CD1c-positive myeloid dendritic cell (primary cell): Measurements from ENCODE around the gene MT1A.

Source experiments
- DNase-seq: peaks from one replicate; pipeline ENCODE4 v3.0.0-alpha.2; 2016; ENCODE audit errors: extremely low spot score

The MT1A gene

DNA sequence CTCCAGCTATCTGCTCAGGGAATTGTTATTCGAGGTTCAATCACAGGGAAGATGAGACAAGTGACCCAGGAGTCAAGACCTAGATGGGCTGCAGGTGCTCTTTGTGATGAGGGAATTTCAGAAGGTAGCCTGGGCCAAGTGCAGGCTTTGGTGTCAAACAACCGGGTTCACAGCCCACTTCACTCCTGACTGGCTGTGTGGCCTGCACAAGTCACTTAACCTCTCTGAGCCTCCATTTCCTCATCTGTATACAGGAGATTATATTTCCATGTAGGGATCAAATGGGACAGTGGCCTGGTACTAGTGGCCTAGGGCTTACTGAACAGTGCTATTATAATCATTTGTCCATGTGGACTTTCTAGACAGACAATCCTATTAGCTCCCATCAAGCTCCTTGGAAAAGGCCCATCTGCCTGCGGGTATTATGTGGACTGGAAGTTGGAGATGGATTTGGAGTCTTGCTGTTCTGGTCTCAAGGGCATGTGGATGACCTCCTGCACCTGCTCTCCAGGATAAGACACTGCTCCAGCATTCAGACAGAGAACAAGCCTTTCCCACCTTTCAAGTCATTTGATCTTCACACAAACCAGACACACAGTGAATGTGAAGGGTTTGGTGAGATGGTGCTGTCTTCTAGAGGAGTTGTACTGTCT lies 40.7 kb downstream of the MT1A start:
- DNase-seq = no peak

- no peak for DNase-seq
Measured at GRCh38 chr16:56679818-56680217, 41.4 kb downstream of the MT1A start.

DNA sequence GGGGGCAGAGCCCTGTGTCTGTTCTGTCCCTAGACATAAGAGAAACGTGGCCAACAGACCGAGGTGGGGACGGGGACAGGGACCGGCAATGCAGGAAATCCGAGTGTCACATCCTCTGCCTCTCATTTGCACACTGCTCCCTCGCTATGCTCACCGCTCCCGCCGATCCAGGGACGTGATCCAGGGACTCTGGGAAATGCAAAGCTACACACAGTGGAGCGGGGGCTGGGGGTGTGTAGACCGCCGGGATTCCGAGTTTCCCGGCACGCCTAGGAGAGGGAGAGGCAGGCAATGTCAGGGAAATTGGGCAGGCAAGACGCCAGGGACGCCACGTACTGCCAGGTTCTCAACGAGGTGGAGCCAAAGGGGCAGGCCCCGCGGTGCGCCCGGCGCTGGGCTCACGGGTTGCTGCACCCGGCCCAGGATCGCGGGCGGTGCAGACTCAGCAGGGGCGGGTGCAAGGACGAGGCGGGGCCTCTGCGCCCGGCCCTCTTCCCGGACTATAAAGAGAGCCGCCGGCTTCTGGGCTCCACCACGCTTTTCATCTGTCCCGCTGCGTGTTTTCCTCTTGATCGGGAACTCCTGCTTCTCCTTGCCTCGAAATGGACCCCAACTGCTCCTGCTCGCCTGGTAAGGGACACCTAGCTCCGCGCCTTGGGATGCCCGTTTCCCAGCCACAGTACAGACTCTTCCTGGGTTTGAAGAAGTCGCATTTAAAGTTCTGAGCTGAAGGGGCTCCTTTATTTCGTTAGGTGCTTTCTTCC lies 43.7 kb downstream of the MT1A start, which contains the start of gene MT1X:
Gene MT1X (plus strand): TSS at position 532 of the 764 bp plus-strand sequence. CDS start 71 bp downstream, at position 603.
- DNase-seq = peak; percentile 92

- no peak for DNase-seq
Measured at GRCh38 chr16:56682703-56683397, 44.4 kb downstream of the MT1A start.

GRCh38 chr16:56683424-56684172 lies 45.1 kb downstream of the MT1A start:
- no peak for DNase-seq

GRCh38 chr16:56684256-56684925 lies 45.9 kb downstream of the MT1A start:
- DNase-seq = no peak

GRCh38 chr16:56684926-56685590 lies 46.6 kb downstream of the MT1A start:
- DNase-seq = no peak

DNA sequence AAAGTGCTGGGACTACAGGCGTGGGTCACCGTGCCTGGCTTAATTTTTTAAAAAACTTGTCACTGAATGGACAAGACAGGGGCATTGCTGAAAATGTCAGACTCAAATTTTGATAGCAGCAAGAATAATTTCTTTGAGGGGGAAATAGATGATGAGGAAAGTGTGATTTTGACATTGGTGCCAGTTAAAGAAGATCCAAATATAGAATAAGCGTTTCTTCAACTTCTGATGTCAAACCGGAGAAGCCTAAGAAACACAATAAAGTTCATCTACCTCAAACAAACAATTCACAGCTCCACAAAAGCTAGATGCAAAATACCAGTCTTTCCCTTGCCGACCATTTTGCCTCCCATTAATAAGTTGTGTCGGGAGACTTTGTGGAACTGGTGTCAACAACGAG lies 48.3 kb downstream of the MT1A start:
- DNase-seq = no peak

DNA sequence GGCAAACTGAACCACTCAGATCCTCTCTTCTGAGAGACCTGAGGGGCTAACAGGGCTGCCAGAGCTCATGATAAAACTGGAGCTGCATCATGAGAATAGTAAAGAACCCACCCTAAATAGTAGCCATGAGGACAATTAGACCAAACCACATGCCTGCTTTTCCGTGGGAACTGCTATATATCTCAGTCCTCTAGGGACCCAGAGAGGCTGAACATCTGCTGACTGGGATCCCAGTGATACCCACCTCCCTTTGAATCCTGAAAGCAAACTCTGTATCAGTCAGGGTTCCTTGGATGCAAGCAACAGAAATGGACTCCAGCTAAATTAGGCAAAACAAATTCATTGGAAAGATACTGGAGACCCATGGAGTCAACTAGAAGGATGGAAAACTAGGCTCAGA lies 50.3 kb downstream of the MT1A start:
- DNase-seq = no peak

DNA sequence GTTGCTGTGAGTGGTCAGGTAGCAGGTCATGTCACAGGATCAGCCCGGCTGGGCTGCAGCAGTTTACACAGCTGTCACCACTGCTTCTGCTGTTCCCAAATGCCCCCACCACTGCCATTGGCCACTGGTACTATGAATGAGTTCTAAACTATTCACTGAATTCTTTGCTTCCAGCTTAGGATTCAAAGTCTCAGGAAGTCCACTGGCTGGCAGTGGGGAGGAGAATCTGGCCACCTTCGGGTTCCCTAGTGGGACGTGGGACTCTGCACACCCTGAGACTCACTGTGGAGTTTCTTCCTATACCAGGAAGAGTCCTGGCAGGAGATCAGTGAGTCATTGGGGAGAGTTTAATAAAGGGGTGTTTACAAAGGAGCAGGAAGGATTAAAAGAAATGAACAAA lies 50.7 kb downstream of the MT1A start:
- no peak for DNase-seq
